ENCODE measurements around the gene CHRDL2. TPM values are rescaled to one million over a fixed set of nuclear protein-coding genes. Genes with fewer than 3 reads are reported as not detected.

Gene CHRDL2
- total and polyA plus RNA-seq, 2 donors (not counting 3 experiments of a cell fraction or from before 2014, with no cell fraction given) = not detected

GRCh38 chr11:74770456-74770855 lies 39.2 kb upstream of the CHRDL2 start:
- BruUV-seq (replicated peaks) = no TSS peak
- peak; percentile 90 for DNase-seq (ENCODE audit: low read depth, low spot score)
- H3K27me3 ChIP-seq (ENCODE audit: control insufficient read depth in 2 of 2, insufficient read depth in 2 of 2, low read length in 2 of 2) = no peaks in the 10 kb centered on the region

More at GRCh38 chr11:74770456-74770855, 39.2 kb upstream of the CHRDL2 start:
- ChIA-PET POLR2A (interaction anchor here (0.8 kb wide), 1 partner anchor 15 kb away, joined by 3 read pairs; no protein-coding TSS in a partner anchor), CTCF (interaction anchor here (0.9 to 2.1 kb wide), 10 partner anchors 11 to 76 kb away, joined by 3 to 8 read pairs (median 4); no protein-coding TSS in a partner anchor)
- Histone ChIP-seq H3K27ac (ENCODE audit: insufficient read depth, low read depth, low read length) (peak overlapping the region; percentile 80), H3K4me2 (ENCODE audit: insufficient read depth, low read length) (peak overlapping the region; percentile 55), H3K9me3 (replicated peaks; ENCODE audit: control insufficient read depth, insufficient read depth, low read length) (no peaks in the 10 kb centered on the region), H3K9me1 (replicated peaks; ENCODE audit: control insufficient read depth, extremely low read depth, insufficient read depth, low read length) (no peaks in the 10 kb centered on the region), H3K4me3 (replicated peaks in 1 of 3; ENCODE audit: insufficient read depth in 1 of 3, low read depth in 1 of 3, low read length in 3 of 3) (no peak overlapping the region), H3K4me1 (ENCODE audit: control insufficient read depth, extremely low read depth, insufficient read depth, low read length) (peaks cover 20% of the 10 kb centered on the region), H4K20me1 (replicated peaks; ENCODE audit: control insufficient read depth, extremely low read depth, insufficient read depth, low read length) (peaks cover 4% of the 10 kb centered on the region), H3K79me2 (ENCODE audit: control insufficient read depth, insufficient read depth, low read length) (peaks cover 57% of the 10 kb centered on the region), H3K36me3 (ENCODE audit: control insufficient read depth in 2 of 2, extremely low read depth in 1 of 2, insufficient read depth in 2 of 2, low read length in 2 of 2) (no peaks in the 10 kb centered on the region), H3K9ac (replicated peaks; ENCODE audit: extremely low read depth, insufficient read depth, low read length) (peak overlapping the region; percentile 54), H2AFZ (ENCODE audit: low read depth, low read length) (no peak overlapping the region)
- intact Hi-C loops (cut with micrococcal nuclease) (loop anchor here (1.0 kb wide), 1 partner anchor 15 kb away; no protein-coding TSS in a partner anchor), dilution Hi-C loops (cut with MboI; ENCODE audit: extremely low pct_ligation_motif_present, low sequenced_read_pairs) (no loop called here)
- no peak for TF ChIP-seq EZH2 (IDR thresholded peaks at IDR 0.05; ENCODE audit: borderline replicate concordance, low read depth, low read length, severe bottlenecking)
- no peak for TF ChIP-seq MAX (IDR thresholded peaks at IDR 0.05; ENCODE audit: insufficient read depth, insufficient read length)
- peak; percentile 44 for TF ChIP-seq JUN (IDR thresholded peaks at IDR 0.05; ENCODE audit: borderline replicate concordance, insufficient read depth, insufficient read length, low read depth)
- no peak for TF ChIP-seq CTCF (IDR thresholded peaks at IDR 0.05; ENCODE audit: extremely low read depth in 1 of 2, insufficient read depth in 1 of 2, low read depth in 1 of 2, low read length in 2 of 2)
- TF ChIP-seq POLR2AphosphoS5 (IDR thresholded peaks at IDR 0.05; ENCODE audit: insufficient read depth, low read depth, low read length) = no peak
- TF ChIP-seq FOS (IDR thresholded peaks at IDR 0.05; ENCODE audit: borderline replicate concordance, insufficient read depth, low read length) = peak; percentile 26
- no peak for TF ChIP-seq GATA2 (IDR thresholded peaks at IDR 0.05; ENCODE audit: insufficient read depth, insufficient read length, low read depth, low read length)
- TF ChIP-seq MYC (IDR thresholded peaks at IDR 0.05; ENCODE audit: low read depth, low read length) = no peak
- peak; percentile 48 for FAIRE-seq
